DND-41 (cell line): ENCODE measurements around the gene CD19.

Experiments used
- EZH2 ChIP-seq: IDR thresholded peaks from 3 replicates; pipeline ENCODE4 v1.6.1; 2012; ENCODE audit warnings: borderline replicate concordance, low read depth, mild to moderate bottlenecking, moderate library complexity, low read length, inconsistent platforms; ENCODE audit not compliant: severe bottlenecking
- TF ChIP-seq, protein P1 (sequence below): IDR thresholded peaks from 2 replicates; pipeline ENCODE4 v1.5.1; 2012; ENCODE audit warnings: borderline replicate concordance, low read length, moderate library complexity, mild to moderate bottlenecking; ENCODE audit not compliant: poor library complexity, severe bottlenecking; ENCODE audit errors: extremely low read depth

DNA sequence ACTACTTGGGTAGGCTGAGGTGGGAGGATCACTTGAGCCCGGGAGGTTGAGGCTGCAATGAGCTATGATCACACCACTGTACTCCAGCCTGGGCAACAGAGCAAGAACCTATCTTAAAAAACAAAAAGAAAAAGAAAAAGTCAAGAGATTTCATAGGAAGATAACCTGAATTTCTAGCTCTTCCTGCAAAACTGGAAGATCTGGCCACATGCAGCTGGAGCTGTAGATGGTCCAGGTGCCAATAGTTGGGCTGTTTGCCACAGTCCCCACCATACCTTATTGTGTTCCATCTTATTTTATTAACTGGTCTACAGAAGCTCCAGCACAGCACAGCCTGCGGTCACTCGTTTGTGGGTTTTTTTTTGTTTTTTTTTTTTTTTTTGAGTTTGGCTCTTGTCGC is 38.5 kb upstream of the CD19 start:
- TF ChIP-seq, protein P1, sequence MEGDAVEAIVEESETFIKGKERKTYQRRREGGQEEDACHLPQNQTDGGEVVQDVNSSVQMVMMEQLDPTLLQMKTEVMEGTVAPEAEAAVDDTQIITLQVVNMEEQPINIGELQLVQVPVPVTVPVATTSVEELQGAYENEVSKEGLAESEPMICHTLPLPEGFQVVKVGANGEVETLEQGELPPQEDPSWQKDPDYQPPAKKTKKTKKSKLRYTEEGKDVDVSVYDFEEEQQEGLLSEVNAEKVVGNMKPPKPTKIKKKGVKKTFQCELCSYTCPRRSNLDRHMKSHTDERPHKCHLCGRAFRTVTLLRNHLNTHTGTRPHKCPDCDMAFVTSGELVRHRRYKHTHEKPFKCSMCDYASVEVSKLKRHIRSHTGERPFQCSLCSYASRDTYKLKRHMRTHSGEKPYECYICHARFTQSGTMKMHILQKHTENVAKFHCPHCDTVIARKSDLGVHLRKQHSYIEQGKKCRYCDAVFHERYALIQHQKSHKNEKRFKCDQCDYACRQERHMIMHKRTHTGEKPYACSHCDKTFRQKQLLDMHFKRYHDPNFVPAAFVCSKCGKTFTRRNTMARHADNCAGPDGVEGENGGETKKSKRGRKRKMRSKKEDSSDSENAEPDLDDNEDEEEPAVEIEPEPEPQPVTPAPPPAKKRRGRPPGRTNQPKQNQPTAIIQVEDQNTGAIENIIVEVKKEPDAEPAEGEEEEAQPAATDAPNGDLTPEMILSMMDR = no peak
- no peak for TF ChIP-seq EZH2
